Fibroblast of lung (primary cell): ENCODE measurements around the gene CFAP46. TPM values are rescaled to one million over a fixed set of nuclear protein-coding genes. Genes with fewer than 3 reads are reported as not detected.
"Not testable (repeated sequence)": the region's sequence is repeated elsewhere in the genome, so short reads cannot be mapped to it uniquely, and the experiment has no call there.

Experiments used
- DNase-seq, 2 donors: peaks; one replicate each; pipeline versions ENCODE4 v3.0.0 to v3.0.0-alpha.2; 2010; ENCODE audit warnings: low read depth in 2 of 2
- H2AFZ ChIP-seq: 2 replicates; pipeline ENCODE4 v1.5.1; 2012; ENCODE audit warnings: low read length, control low read depth, inconsistent platforms
- H3K27ac ChIP-seq: 2 replicates; pipeline ENCODE4 v1.5.1; 2011; ENCODE audit warnings: low read length, control low read depth; ENCODE audit not compliant: insufficient read depth
- H3K27me3 ChIP-seq: 2 replicates; pipeline ENCODE4 v1.5.1; 2011; ENCODE audit warnings: mild to moderate bottlenecking, low read length; ENCODE audit not compliant: control insufficient read depth, insufficient read depth
- H3K36me3 ChIP-seq: 2 replicates; pipeline ENCODE4 v1.5.1; 2011; ENCODE audit warnings: low read length; ENCODE audit not compliant: control insufficient read depth, insufficient read depth
- H3K4me1 ChIP-seq: 2 replicates; pipeline ENCODE4 v1.5.1; 2011; ENCODE audit warnings: low read length; ENCODE audit not compliant: control insufficient read depth, insufficient read depth; ENCODE audit errors: extremely low read depth
- H3K4me2 ChIP-seq: 2 replicates; pipeline ENCODE4 v1.5.1; 2011; ENCODE audit warnings: low read length, control low read depth; ENCODE audit not compliant: insufficient read depth; ENCODE audit errors: extremely low read depth
- H3K4me3 ChIP-seq, 4 experiments: fragments of 200-600 bp in 1 of 4; sonication (generic) in 1 of 4; replicated peaks in 1 of 4; 2 replicates each; pipeline ENCODE4 v1.5.1; 2011 to 2016; ENCODE audit warnings: low read length in 4 of 4, low read depth in 3 of 4, mild to moderate bottlenecking in 3 of 4, control low read depth in 2 of 4, inconsistent platforms in 1 of 4, mixed read lengths in 1 of 4; ENCODE audit not compliant: insufficient read depth in 1 of 4; ENCODE audit errors: control extremely low read depth in 1 of 4
- H3K79me2 ChIP-seq: 2 replicates; pipeline ENCODE4 v1.5.1; 2012; ENCODE audit warnings: mild to moderate bottlenecking, low read length, inconsistent platforms; ENCODE audit not compliant: control insufficient read depth, insufficient read depth
- H3K9ac ChIP-seq: 2 replicates; pipeline ENCODE4 v1.5.1; 2011; ENCODE audit warnings: mild to moderate bottlenecking, low read length, control low read depth; ENCODE audit not compliant: insufficient read depth
- H3K9me3 ChIP-seq: 2 replicates; pipeline ENCODE4 v1.5.1; 2012; ENCODE audit warnings: low read depth, low read length; ENCODE audit not compliant: control insufficient read depth, insufficient read depth
- H4K20me1 ChIP-seq: 2 replicates; pipeline ENCODE4 v1.5.1; 2011; ENCODE audit warnings: low read length; ENCODE audit not compliant: control insufficient read depth, insufficient read depth; ENCODE audit errors: extremely low read depth
- CTCF ChIP-seq, 2 donors: IDR thresholded peaks in 1 of 2; conservative IDR thresholded peaks in 1 of 2; 1 replicate in 1 of 2; 2 replicates in 1 of 2; pipeline ENCODE4 v1.5.1; 2011 to 2012; ENCODE audit warnings: low read length in 2 of 2, control low read depth in 1 of 2, inconsistent platforms in 1 of 2, low read depth in 1 of 2, mild to moderate bottlenecking in 1 of 2
- EZH2 ChIP-seq: IDR thresholded peaks from 2 replicates; pipeline ENCODE4 v1.5.1; 2012; ENCODE audit warnings: low read length, control low read depth, mild to moderate bottlenecking; ENCODE audit errors: missing control alignments
- polyA plus RNA-seq, 2 donors: library from polyadenylated mRNA; depleted of rRNA in 1 of 2; stranded (reverse) in 1 of 2; unstranded in 1 of 2; fragments of >200 nt; gene quantifications; 2 replicates each; pipeline ENCODE4 v1.2.1, GENCODE V29; 2011 to 2012; ENCODE audit warnings: missing spikeins in 1 of 2
- total RNA-seq: library from RNA; depleted of rRNA; stranded (reverse); fragments of >200 nt; gene quantifications from 2 replicates; pipeline ENCODE4 v1.2.1, GENCODE V29; 2014

The CFAP46 gene
- total and polyA plus RNA-seq, 2 donors (not counting 1 experiment from before 2014, with no cell fraction given) = 0.25 to 0.66 TPM

GRCh38 chr10:132826524-132827422, 115.6 kb downstream of the CFAP46 start:
- Histone ChIP-seq H3K79me2 (no peaks in the 10 kb centered on the region), H3K9ac (no peak overlapping the region), H3K4me2 (no peak overlapping the region), H3K4me3 (no peak overlapping the region), H3K36me3 (no peaks in the 10 kb centered on the region), H3K4me1 (no peaks in the 10 kb centered on the region), H3K27ac (no peak overlapping the region), H3K27me3 (no peaks in the 10 kb centered on the region), H2AFZ (no peak overlapping the region), H4K20me1 (no peaks in the 10 kb centered on the region), H3K9me3 (no peaks in the 10 kb centered on the region)
- TF ChIP-seq CTCF (conservative IDR thresholded peaks at IDR 0.05 in 1 of 2, IDR thresholded peaks at IDR 0.05 in 1 of 2; ENCODE audit: low read depth in 1 of 2, low read length in 2 of 2) (no peak), EZH2 (no peak)
- no peak for DNase-seq

DNA sequence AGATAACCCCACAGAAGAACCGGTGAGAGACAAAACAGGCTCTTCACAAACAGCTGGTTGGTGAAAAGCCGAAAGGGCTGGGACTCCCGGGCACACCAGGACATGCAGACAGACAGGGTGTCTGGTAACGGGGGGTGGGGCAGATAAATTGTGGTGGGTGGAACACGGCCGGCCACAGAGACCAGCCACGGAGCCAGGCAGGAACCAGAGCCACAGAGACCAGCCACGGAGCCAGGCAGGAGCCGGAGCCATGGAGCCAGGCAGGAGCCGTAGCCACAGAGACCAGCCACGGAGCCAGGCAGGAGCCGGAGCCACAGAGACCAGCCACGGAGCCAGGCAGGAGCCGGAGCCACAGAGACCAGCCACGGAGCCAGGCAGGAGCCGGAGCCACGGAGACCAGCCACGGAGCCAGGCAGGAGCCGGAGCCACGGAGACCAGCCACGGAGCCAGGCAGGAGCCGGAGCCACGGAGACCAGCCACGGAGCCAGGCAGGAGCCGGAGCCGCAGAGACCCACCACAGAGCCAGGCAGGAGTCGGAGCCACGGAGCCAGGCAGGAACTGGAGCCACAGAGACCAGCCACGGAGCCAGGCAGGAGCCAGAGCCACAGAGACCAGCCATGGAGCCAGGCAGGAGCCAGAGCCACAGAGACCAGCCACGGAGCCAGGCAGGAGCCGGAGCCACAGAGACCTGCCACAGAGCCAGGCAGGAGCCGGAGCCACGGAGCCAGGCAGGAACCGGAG, 116.4 kb downstream of the CFAP46 start:
- H3K4me3 ChIP-seq, H3K4me1 ChIP-seq, H3K9me3 ChIP-seq, DNase-seq, H3K27ac ChIP-seq, H3K36me3 ChIP-seq, H3K79me2 ChIP-seq, H3K27me3 ChIP-seq, H3K4me2 ChIP-seq, H2AFZ ChIP-seq, H3K9ac ChIP-seq, H4K20me1 ChIP-seq: not testable (repeated sequence)

DNA sequence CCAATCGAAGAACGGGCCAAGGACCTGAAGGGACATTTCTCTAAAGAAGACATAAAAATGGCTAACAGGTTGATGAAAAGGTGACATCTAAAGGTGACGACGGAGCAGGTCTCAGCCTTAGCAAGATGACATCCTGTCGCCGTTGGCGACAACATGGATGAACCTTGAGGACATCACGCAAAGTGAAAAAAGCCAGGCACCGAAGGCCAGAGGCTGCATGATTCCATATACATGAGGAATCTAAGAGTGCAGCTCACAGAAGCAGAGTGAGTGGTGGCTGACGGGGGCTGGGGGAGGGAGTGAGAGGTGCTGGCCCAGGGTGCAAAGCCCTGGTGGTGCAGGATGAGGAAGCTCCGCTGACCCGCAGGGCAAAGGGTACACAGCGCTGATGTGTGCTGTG, 122.3 kb downstream of the CFAP46 start:
- H3K27ac ChIP-seq = no peak overlapping the region
- no peak overlapping the region for H3K4me2 ChIP-seq
- no peak overlapping the region for H3K4me3 ChIP-seq
- H3K36me3 ChIP-seq = no peaks in the 10 kb centered on the region
- H3K9me3 ChIP-seq = no peaks in the 10 kb centered on the region
- H3K27me3 ChIP-seq = no peaks in the 10 kb centered on the region
- H4K20me1 ChIP-seq = no peaks in the 10 kb centered on the region
- TF ChIP-seq EZH2 (no peak), CTCF (conservative IDR thresholded peaks at IDR 0.05 in 1 of 2, IDR thresholded peaks at IDR 0.05 in 1 of 2; ENCODE audit: low read depth in 1 of 2, low read length in 2 of 2) (no peak)
- H3K9ac ChIP-seq = no peak overlapping the region
- no peaks in the 10 kb centered on the region for H3K79me2 ChIP-seq
- DNase-seq = no peak
- no peak overlapping the region for H2AFZ ChIP-seq
- H3K4me1 ChIP-seq = no peaks in the 10 kb centered on the region
